HepG2 (cell line): ENCODE results near the gene CNNM2. TPM values are rescaled to one million over a fixed set of nuclear protein-coding genes. Genes with fewer than 3 reads are reported as not detected.
A peak's percentile ranks its signal among the peaks of the same experiment; 100 is the strongest.

Source experiments
- ARID2 ChIP-seq: sonication (generic); formaldehyde crosslinking; IDR thresholded peaks from 2 replicates; pipeline ENCODE4 v1.8.1; 2022; ENCODE audit warnings: mild to moderate bottlenecking, missing genetic modification reagents, borderline replicate concordance
- BORCS8-MEF2B ChIP-seq: sonication (generic); formaldehyde crosslinking; IDR thresholded peaks from 2 replicates; pipeline ENCODE4 v1.8.0; 2022; ENCODE audit warnings: mild to moderate bottlenecking, missing genetic modification reagents
- ELF1 ChIP-seq: sonication (generic); formaldehyde crosslinking; IDR thresholded peaks from 2 replicates; pipeline ENCODE4 v1.4.0; 2020; ENCODE audit warnings: missing genetic modification reagents
- GATAD2A ChIP-seq: IDR thresholded peaks from 2 replicates; pipeline ENCODE4 v1.6.1; 2016
- HNF4G ChIP-seq, 2 experiments: sonication (generic) in 1 of 2; formaldehyde crosslinking in 1 of 2; IDR thresholded peaks; 2 replicates each; pipeline versions ENCODE4 v1.4.0 to v1.6.1; 2011 to 2020; ENCODE audit warnings: borderline replicate concordance in 2 of 2, low read depth in 2 of 2, mild to moderate bottlenecking in 2 of 2, low read length in 1 of 2, missing genetic modification reagents in 1 of 2, moderate library complexity in 1 of 2
- HNRNPK ChIP-seq: fragments of 200-400 bp; formaldehyde crosslinking; IDR thresholded peaks from 2 replicates; pipeline ENCODE4 v1.6.1; 2018; ENCODE audit warnings: low read length, low read depth, moderate library complexity, mild to moderate bottlenecking; ENCODE audit not compliant: poor library complexity, severe bottlenecking
- ISX ChIP-seq: sonication (generic); formaldehyde crosslinking; conservative IDR thresholded peaks from 2 replicates; pipeline ENCODE4 v1.5.0; 2020; ENCODE audit warnings: missing genetic modification reagents
- PAXIP1 ChIP-seq: sonication (generic); formaldehyde crosslinking; conservative IDR thresholded peaks from 2 replicates; pipeline ENCODE4 v1.4.0; 2020; ENCODE audit warnings: mild to moderate bottlenecking, missing genetic modification reagents, moderate library complexity
- PBX3 ChIP-seq: sonication (generic); formaldehyde crosslinking; IDR thresholded peaks from 2 replicates; pipeline ENCODE4 v1.8.1; 2023; ENCODE audit warnings: missing genetic modification reagents, inconsistent platforms, borderline replicate concordance
- PPARG ChIP-seq: conservative IDR thresholded peaks from 2 replicates; pipeline ENCODE4 v1.6.1; 2016; ENCODE audit warnings: missing biosample characterization, missing genetic modification reagents
- RFXANK ChIP-seq: IDR thresholded peaks from 2 replicates; pipeline ENCODE4 v1.6.1; 2016
- SMAD1 ChIP-seq: sonication (generic); formaldehyde crosslinking; IDR thresholded peaks from 2 replicates; pipeline ENCODE4 v1.4.0; 2020; ENCODE audit warnings: missing genetic modification reagents, low read depth, mild to moderate bottlenecking, borderline replicate concordance
- SMARCE1 ChIP-seq: fragments of 450-650 bp; IDR thresholded peaks from 2 replicates; pipeline ENCODE4 v1.6.1; 2017; ENCODE audit warnings: borderline replicate concordance
- TEAD3 ChIP-seq: optimal IDR thresholded peaks from 2 replicates; pipeline ENCODE3; 2016; ENCODE audit warnings: borderline replicate concordance
- XRCC5 ChIP-seq: fragments of 200-400 bp; formaldehyde crosslinking; optimal IDR thresholded peaks from 2 replicates; pipeline ENCODE3; 2017; ENCODE audit warnings: mild to moderate bottlenecking, low read length
- ZBTB8A ChIP-seq: sonication (generic); formaldehyde crosslinking; IDR thresholded peaks from 2 replicates; pipeline ENCODE4 v1.4.0; 2020; ENCODE audit warnings: mild to moderate bottlenecking, low read depth, missing genetic modification reagents, borderline replicate concordance
- ZFP36L2 ChIP-seq: sonication (generic); formaldehyde crosslinking; IDR thresholded peaks from 2 replicates; pipeline ENCODE4 v1.4.0; 2020; ENCODE audit warnings: missing genetic modification reagents
- ZFP82 ChIP-seq: sonication (generic); formaldehyde crosslinking; IDR thresholded peaks from 2 replicates; pipeline ENCODE4 v1.5.1; 2020; ENCODE audit warnings: mild to moderate bottlenecking, missing genetic modification reagents, borderline replicate concordance
- ZNF124 ChIP-seq: sonication (generic); formaldehyde crosslinking; IDR thresholded peaks from 2 replicates; pipeline ENCODE4 v1.4.0; 2020; ENCODE audit warnings: missing genetic modification reagents
- ZNF24 ChIP-seq: fragments of 450-650 bp; IDR thresholded peaks from 2 replicates; pipeline ENCODE4 v1.6.1; 2017; ENCODE audit warnings: antibody characterized with exemption, mild to moderate bottlenecking
- ZNF281 ChIP-seq: sonication (generic); formaldehyde crosslinking; IDR thresholded peaks from 2 replicates; pipeline ENCODE4 v1.4.0; 2020; ENCODE audit warnings: missing genetic modification reagents, borderline replicate concordance
- ZNF577 ChIP-seq: sonication (generic); formaldehyde crosslinking; IDR thresholded peaks from 2 replicates; pipeline ENCODE4 v1.4.0; 2020; ENCODE audit warnings: mild to moderate bottlenecking, low read depth, missing genetic modification reagents, borderline replicate concordance
- polyA plus RNA-seq, 8 experiments: library from polyadenylated mRNA; depleted of rRNA in 3 of 8; stranded (reverse) in 7 of 8; unstranded in 1 of 8; fragments of >200 nt; fragmentation: Illumina TruSeq in 4 of 8; extraction: Trizol in 4 of 8; gene quantifications; 2 replicates each; pipeline versions ENCODE4 v1.2.1 to v1.2.3, GENCODE V29; 2011 to 2016; ENCODE audit warnings: low read depth in 4 of 8, missing spikeins in 1 of 8, mixed read lengths in 1 of 8; ENCODE audit not compliant: insufficient read depth in 1 of 8
- total RNA-seq, 5 experiments: library from RNA; depleted of rRNA; stranded (reverse); fragments of >200 nt; fragmentation: Illumina TruSeq; extraction: Trizol; gene quantifications; 2 replicates each; pipeline ENCODE4 v1.2.3, GENCODE V29; 2016; ENCODE audit warnings: low read depth in 1 of 5

CNNM2 gene
- total and polyA plus RNA-seq, 2 of the 13 experiments (the other 11 are each of a cell fraction or from before 2014, with no cell fraction given) = 7.1 to 9.0 TPM

- TF ChIP-seq ZNF281 (CRISPR knock-in tag) = peak; percentile 88
- TF ChIP-seq SMARCE1 = no peak
- TF ChIP-seq PBX3 = no peak
- peak; percentile 95 for TF ChIP-seq HNF4G (IDR thresholded peaks at IDR 0.05; ENCODE audit: borderline replicate concordance, low read depth, low read length)
- peak; percentile 97 for TF ChIP-seq HNF4G (CRISPR knock-in tag; IDR thresholded peaks at IDR 0.05; ENCODE audit: borderline replicate concordance, low read depth)
- TF ChIP-seq SMAD1 = peak; percentile 78; the same call in 1 of the 2 replicates
- 0 out of 2 replicates have a peak, but pooled peaks have one; percentile 56 for TF ChIP-seq ARID2 (CRISPR knock-in tag)
- TF ChIP-seq BORCS8-MEF2B (CRISPR knock-in tag) = peak; percentile 82; the same call in 1 of the 2 replicates
- peak; percentile 91 for TF ChIP-seq TEAD3 (CRISPR knock-in tag)
- TF ChIP-seq ZFP36L2 (CRISPR knock-in tag) = no peak
- TF ChIP-seq ZNF577 (CRISPR knock-in tag) = no peak
- no peak for TF ChIP-seq ZBTB8A
- TF ChIP-seq ELF1 = peak; percentile 57
- TF ChIP-seq GATAD2A (CRISPR knock-in tag) = peak; percentile 99
- TF ChIP-seq ZNF124 = peak; percentile 95; the same call in 1 of the 2 replicates
- TF ChIP-seq ZFP82 = no peak
- peak; percentile 96 for TF ChIP-seq XRCC5
- no peak for TF ChIP-seq HNRNPK
- TF ChIP-seq PAXIP1 (CRISPR knock-in tag) = peak; percentile 95
- TF ChIP-seq RFXANK (CRISPR knock-in tag) = peak; percentile 91
- no peak for TF ChIP-seq ZNF24
- peak; percentile 4; the same call in 1 of the 2 replicates for TF ChIP-seq PPARG (CRISPR knock-in tag)
- no peak for TF ChIP-seq ISX (CRISPR knock-in tag)
These were observed 135.8 kb downstream of the CNNM2 start (continued) for GRCh38 chr10:103053659-103054581.
